KOPT-K1 (cell line): ENCODE data around the gene PRKCA.
"Not testable (repeated sequence)": the region's sequence is repeated elsewhere in the genome, so short reads cannot be mapped to it uniquely, and the experiment has no call there.

Experiments
- H3K27ac ChIP-seq: fragments of 200-600 bp; sonication (generic); 2 replicates; pipeline ENCODE4 v1.5.1; 2016; ENCODE audit warnings: antibody characterized with exemption, mild to moderate bottlenecking, low read depth, low read length; ENCODE audit not compliant: poor library complexity, severe bottlenecking
- H3K36me3 ChIP-seq: fragments of 200-600 bp; sonication (generic); 2 replicates; pipeline ENCODE4 v1.5.1; 2017; ENCODE audit warnings: antibody characterized with exemption, mild to moderate bottlenecking, low read length, moderate library complexity; ENCODE audit not compliant: insufficient read depth
- H3K9me3 ChIP-seq: fragments of 200-600 bp; sonication (generic); 2 replicates; pipeline ENCODE4 v1.5.1; 2017; ENCODE audit warnings: antibody characterized with exemption, low read length, mild to moderate bottlenecking; ENCODE audit not compliant: insufficient read depth, poor library complexity, severe bottlenecking

Gene PRKCA

DNA sequence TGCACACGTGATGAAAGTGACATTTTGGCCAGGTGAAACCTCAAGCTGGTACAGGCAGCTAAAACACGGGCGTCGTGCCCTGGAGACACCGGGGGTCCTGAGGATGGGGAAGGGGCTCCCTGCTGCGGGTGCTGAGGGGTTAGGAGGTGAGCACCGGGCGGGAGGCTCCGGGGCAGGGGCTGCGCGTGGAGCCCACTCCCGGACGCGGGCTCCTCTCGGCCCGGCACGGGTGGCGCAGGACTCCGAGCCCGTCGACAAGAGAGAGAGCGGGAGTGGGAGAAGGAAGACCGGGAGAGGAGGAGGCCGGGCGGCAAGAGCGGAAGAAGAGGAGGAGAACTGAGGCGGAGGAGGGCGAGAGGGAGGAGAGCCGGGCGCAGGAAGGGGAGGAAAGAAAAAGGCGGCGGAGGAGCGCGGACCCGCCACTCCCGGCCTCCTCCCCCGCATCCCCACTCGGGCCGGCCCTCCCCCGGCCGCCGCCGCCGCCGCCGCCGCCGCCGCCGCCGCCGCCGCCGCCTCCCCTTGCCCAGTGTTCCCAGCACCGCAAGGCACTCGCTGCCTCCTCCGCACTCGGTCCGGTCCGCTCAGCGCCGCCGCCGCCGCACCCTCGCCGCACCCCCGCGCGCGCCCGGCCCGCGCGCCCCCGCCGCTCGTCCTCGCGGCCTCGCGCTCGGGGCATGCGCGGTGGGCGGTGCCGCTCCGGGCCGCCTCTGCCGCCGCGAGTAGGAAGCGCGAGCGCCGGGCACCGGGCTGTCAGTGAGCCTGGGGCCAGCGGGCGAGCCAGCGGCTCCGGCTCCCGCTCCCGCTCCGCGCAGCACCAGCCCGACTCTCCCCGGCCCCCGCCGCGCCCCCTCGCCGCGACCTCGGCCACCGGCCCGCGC lies at the start of gene PRKCA:
PRKCA (plus strand) TSS at position 750 of the 878 bp plus-strand sequence.
- H3K9me3 ChIP-seq: no peaks in the 10 kb centered on the region
- peaks cover 10% of the 10 kb centered on the region for H3K36me3 ChIP-seq
- H3K27ac ChIP-seq: peak within 1 kb of the TSS; percentile 80

DNA sequence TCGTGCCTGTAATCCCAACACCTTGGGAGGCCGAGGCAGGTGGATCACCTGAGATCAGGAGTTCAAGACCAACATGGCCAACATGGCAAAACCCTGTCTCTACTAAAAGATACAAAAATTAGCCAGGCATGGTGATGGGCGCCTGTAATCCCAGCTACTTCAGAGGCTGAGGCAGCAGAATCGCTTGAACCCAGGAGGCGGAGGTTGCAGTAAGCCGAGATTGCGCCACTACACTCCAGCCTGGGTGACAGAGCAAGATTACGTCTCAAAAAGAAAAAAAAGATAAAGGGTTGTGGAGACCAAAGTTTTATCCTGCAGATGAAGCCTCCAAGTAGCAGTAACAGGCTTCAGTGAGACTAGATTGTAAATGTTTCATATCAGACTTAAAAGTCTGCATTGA lies 49.0 kb upstream of the PRKCA start:
- not testable (repeated sequence) for H3K36me3 ChIP-seq, H3K27ac ChIP-seq, H3K9me3 ChIP-seq

DNA sequence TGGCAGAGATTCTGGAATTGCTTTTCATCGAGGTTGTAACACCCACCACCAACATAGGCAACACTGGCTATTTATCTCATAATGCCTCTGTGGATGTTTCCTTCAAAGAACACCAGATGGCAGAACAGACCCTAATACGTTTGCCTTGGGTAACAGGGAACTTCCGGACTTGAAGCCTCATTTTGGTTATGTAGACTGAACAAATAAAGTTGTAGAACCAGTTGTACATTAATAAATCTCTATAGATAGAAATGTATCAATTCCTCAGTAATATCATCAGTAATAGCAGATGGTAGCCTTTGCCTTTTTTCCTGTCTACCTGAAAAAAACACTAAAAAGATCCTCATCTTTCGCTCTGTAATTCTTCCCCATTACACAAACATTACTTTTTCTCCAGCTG lies 47.3 kb upstream of the PRKCA start:
- Histone ChIP-seq H3K27ac (no peak overlapping the region), H3K36me3 (no peaks in the 10 kb centered on the region), H3K9me3 (no peaks in the 10 kb centered on the region)

DNA sequence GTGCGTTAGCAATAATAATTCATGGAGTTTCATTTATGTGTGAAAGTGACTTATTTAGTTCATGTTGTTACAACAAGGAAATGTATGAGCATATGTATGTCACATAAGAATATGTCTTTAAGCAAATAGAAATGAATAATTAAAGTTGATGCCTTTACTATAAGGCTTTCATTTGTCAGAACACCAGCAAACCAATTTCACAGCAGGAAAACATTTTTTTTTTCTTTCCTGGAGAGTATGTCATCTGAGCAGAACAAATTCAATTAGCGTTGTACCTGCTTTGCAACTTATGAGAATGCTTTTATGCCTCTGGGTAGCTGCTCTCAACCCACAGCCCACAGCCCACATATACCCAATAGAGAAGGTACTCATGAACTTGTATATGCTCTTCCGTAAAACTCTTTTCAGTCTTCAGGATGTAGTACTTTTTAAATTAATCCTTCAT lies 46.9 kb upstream of the PRKCA start:
- Histone ChIP-seq H3K36me3 (no peaks in the 10 kb centered on the region), H3K27ac (no peak overlapping the region), H3K9me3 (no peaks in the 10 kb centered on the region)

DNA sequence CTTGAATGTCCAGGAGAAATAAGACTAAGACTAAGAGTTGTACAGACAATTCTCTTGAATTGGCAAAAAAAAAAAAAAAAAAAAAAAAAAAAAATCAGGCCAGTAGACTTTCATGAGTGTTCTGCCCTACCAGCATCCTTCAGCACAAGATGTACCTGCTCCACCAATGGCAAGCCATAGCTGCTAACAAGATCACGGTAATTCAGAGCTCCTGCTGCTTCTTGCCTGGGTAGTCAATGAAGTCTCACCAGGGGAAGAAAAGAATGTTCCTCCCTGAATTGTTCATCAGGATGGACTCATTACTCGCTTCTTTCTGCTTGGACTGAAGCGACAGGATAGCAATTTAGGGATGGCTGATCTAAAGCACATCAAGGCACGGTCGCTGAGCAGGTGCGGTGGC lies 42.1 kb upstream of the PRKCA start:
- H3K27ac ChIP-seq: no peak overlapping the region
- H3K9me3 ChIP-seq: peaks cover 12% of the 10 kb centered on the region
- H3K36me3 ChIP-seq: no peaks in the 10 kb centered on the region

DNA sequence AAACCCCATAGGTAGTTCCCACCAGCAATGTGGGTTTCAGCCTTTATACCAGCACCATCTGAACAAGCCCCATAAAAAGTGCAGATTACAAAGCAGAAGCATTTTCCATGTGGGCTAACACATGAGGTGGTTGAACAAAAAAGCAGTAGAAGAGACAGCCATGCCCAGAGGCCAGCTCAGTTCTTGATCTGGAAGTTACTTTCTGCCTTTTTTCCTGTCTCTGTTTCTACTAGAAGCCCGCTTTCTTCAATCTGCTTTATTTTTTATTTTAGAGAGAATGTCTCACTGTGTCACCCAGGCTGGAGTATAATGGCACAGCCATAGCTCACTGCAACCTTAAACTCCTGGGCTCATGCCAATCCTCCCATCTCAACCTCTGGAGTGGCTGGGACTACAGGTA lies 41.7 kb upstream of the PRKCA start:
- Histone ChIP-seq H3K27ac (no peak overlapping the region), H3K9me3 (peaks cover 12% of the 10 kb centered on the region), H3K36me3 (no peaks in the 10 kb centered on the region)

DNA sequence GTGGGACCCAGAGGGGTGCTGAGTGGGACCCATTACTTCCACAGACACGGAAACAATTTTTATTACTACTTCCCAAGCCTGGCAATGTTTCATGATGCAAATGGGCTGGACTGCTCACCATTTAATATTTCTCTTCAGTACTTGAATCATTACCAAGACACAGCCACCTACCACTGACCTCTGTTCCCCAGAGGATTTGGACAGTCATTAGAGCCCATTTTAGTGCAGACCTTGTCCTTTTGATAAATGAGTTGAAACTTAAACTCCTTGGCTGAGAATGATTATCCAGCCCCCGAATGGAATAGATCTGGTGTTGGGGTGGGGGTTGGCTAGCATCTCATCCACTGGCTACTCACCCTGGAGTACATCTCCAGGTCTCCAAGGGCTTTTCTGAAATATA lies 39.6 kb upstream of the PRKCA start:
- H3K36me3 ChIP-seq: no peaks in the 10 kb centered on the region
- H3K27ac ChIP-seq: no peak overlapping the region
- H3K9me3 ChIP-seq: peaks cover 12% of the 10 kb centered on the region

DNA sequence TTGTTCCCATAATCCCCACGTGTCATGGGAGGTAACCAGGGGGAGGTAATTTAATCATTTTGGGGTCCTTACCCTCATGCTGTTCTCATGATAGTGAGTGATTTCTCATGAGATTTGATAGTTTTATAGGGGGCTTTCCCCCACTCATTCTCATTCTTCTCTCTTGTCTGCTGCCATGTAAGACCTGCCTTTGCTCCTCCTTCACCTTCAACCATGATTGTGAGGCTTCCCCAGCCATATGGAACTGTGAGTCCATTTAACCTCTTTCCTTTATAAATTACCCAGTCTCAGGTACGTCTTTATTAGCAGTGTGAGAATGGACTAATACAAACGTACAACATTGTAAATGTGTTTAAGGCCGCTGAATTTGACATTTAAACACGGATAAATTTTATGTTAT lies 37.7 kb upstream of the PRKCA start:
- Histone ChIP-seq H3K27ac (no peak overlapping the region), H3K36me3 (no peaks in the 10 kb centered on the region), H3K9me3 (peaks cover 12% of the 10 kb centered on the region)

DNA sequence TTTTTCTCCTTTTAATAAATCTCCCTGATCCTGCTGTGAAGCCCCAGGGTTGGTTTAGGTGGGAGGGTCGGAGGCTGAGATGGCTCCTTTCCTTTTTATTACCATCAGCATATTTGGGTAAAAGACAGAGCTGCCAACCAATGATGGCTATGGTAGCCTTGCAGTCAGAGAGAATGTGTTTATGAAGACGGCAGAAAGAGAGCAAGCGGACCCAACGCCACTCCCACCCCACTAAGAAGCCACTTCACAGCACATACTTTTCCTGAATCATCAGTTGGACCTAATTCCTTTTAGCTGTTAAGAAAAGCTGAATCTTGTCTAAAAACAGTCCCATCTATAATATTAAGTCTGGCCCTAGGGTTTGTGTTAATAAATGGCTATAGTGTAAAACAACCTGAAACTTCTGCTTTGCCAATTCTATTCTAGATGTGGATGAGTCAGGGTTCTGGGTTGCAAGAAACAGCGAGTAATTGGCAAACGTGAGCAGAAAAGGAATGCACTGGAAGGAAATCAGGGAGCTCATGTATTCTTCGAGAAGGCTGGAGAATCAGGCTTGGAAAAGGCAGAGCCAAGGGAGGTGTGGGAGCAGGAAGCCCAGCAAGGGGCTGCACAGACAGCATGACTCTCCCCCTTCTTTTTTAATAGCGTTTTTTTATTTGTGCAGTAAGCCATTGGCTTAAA lies 34.0 kb upstream of the PRKCA start:
- Histone ChIP-seq H3K27ac (no peak overlapping the region), H3K36me3 (no peaks in the 10 kb centered on the region), H3K9me3 (peaks cover 22% of the 10 kb centered on the region)

DNA sequence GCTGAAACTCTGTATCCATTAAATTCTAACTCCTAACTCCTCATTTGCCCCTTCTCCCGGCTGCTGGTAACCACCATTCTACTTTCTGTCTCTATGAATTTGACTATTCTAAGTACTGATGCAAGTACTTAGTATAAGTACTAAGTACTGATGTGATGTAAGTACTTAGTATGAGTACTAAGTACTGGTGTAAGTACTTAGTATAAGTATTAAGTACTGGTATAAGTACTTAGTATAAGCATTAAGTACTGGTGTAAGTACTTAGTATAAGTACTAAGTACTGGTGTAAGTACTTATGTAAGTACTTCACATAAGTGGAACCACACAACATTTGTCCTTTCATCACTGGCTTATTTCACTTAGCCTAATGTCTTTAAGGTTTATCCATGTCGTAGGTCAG lies 32.3 kb upstream of the PRKCA start:
- H3K27ac ChIP-seq: no peak overlapping the region
- no peaks in the 10 kb centered on the region for H3K36me3 ChIP-seq
- peaks cover 12% of the 10 kb centered on the region for H3K9me3 ChIP-seq

DNA sequence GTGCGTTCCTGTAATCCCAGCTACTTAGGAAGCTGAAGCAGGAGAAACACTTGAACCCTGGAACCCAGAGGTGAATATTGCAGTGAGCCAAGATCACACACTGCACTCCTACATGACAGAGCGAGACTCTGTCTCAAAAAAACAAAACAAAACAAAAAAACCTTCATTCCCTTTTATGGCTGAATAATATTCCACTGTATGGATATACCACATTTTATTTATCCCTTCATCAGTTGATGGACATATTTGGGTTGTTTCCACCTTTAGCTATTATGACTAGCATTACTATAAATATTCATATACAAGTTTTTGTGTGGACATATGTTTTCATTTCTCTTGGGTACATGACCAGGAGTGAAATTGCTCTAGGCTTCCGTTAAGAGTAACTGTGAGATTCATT lies 30.9 kb upstream of the PRKCA start:
- Histone ChIP-seq H3K27ac (no peak overlapping the region), H3K36me3 (no peaks in the 10 kb centered on the region), H3K9me3 (peaks cover 10% of the 10 kb centered on the region)

DNA sequence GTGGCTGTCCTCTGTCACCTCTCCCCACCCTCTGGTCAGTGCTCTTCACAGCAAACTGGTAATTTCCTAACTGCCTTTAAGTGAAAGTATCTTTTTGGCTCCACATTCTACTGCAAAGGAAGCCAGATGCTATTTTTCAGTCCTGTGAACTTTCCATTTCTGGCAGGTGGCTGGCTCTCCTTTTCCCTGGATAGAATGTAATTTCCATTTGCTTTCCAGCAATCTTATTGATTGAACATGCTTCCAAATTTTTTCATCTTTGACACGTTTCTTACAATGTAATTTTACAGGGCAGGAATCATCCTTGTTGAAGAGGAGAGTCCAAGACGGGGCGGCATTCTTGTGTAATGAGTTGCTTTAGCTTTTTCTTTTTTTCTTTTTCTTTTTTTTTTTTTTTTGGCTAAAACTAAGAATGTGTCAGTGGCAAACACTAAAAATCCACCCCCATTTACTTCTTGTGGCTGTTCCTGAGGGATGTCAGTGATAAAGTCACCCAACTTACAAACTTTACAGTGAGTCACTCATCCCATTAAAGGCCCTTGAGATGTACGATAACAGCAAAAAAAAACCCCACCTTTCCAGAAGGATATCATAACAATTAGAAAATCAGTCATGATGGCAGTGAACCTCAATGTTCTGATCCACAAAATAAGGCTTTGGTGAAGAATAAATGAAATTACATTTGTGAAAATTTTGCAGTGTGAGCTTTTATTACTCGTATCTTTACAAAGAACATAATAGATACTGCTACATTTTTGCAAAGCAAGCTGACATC lies 29.4 kb upstream of the PRKCA start:
- Histone ChIP-seq H3K36me3 (no peaks in the 10 kb centered on the region), H3K9me3 (peaks cover 10% of the 10 kb centered on the region), H3K27ac (no peak overlapping the region)

DNA sequence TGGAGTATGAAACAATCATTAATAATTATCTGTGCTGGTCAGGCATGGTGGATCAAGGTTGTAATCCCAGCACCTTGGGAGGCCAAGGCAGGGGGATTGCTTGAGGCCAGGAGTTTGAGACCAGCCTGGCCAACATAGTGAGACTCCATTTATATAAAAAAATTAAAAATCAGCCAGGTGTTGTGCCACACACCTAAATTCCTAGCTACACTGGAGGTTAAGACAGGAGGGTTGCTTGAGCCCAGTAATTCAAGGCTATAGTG lies 28.9 kb upstream of the PRKCA start:
- Histone ChIP-seq H3K27ac (no peak overlapping the region), H3K9me3 (peaks cover 10% of the 10 kb centered on the region), H3K36me3 (no peaks in the 10 kb centered on the region)

DNA sequence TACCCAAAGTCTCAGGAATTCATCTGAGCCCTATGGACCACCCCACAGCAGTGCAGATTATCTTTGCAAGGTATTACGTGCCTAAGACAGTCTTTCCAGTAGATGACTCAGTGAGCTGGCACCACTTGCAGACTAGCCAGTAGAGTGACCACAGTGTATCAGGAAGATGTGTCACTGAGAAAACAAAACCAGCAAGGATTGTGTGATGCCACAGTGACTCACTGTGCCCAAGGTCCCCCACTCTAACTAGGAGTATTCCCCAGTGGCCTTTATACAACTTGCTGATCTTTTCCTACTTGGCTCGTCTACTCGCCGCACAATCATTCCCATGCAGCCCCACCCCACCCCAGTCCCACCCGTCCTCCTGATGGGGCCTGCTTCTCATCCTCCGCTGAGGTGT lies 26.8 kb upstream of the PRKCA start:
- no peak overlapping the region for H3K27ac ChIP-seq
- H3K36me3 ChIP-seq: no peaks in the 10 kb centered on the region
- peaks cover 5% of the 10 kb centered on the region for H3K9me3 ChIP-seq

DNA sequence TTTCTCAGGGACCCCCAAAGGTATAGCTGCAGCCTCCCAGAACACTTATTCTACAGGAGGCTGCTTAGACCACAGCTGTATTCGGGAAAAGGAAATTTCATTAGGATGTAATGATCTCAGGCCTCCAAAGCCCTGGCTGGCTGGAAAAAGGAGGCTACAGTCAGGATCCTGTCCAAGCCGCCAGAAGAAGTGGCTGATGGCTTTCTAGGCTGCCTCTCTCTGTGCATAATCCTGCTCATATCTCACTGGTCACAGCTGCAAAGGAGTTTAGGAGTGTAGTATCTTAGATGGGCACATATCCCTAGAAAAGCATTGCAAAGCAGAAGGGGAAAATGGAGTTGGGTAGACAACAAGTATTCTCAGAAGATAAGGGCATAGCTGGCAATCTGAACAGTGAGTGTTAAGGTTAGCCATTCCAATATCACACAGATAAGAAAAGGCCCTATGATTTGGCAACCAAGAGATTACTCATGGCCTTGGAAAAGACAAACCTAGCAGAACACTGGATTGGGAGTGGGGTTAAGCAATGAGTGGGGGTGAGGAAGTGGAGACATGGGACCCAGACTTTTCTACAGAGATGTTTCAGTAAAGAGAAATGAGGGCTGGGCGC lies 26.0 kb upstream of the PRKCA start:
- H3K36me3 ChIP-seq: no peaks in the 10 kb centered on the region
- peaks cover 2% of the 10 kb centered on the region for H3K9me3 ChIP-seq
- H3K27ac ChIP-seq: no peak overlapping the region
